Endodermal cell (in vitro differentiated cells): ENCODE measurements around the gene IQGAP1. TPM values are rescaled to one million over a fixed set of nuclear protein-coding genes. Genes with fewer than 3 reads are reported as not detected.

Experiments used
- DNase-seq: peaks from one replicate; pipeline ENCODE4 v3.0.0-alpha.2; 2017
- H3K27ac ChIP-seq: 2 replicates; pipeline ENCODE4 v1.5.1; 2013; ENCODE audit warnings: mild to moderate bottlenecking, low read depth, low read length, moderate library complexity
- H3K27me3 ChIP-seq: 2 replicates; pipeline ENCODE4 v1.6.1; 2013; ENCODE audit warnings: mild to moderate bottlenecking, low read length, moderate library complexity; ENCODE audit not compliant: insufficient read depth, control insufficient read depth, poor library complexity, severe bottlenecking
- H3K36me3 ChIP-seq: 2 replicates; pipeline ENCODE4 v1.7.0; 2013; ENCODE audit warnings: mild to moderate bottlenecking, low read length, moderate library complexity; ENCODE audit not compliant: control insufficient read depth, insufficient read depth
- H3K4me1 ChIP-seq: one replicate; pipeline ENCODE4 v1.7.0; 2013; ENCODE audit warnings: low read length; ENCODE audit not compliant: control insufficient read depth, insufficient read depth
- H3K4me3 ChIP-seq: 2 replicates; pipeline ENCODE4 v1.5.1; 2013; ENCODE audit warnings: mild to moderate bottlenecking, low read length, moderate library complexity
- H3K9ac ChIP-seq: 2 replicates; pipeline ENCODE4 v1.6.1; 2013; ENCODE audit warnings: mild to moderate bottlenecking, low read length, moderate library complexity; ENCODE audit not compliant: poor library complexity, severe bottlenecking; ENCODE audit errors: extremely low read depth
- H3K9me3 ChIP-seq: 2 replicates; pipeline ENCODE4 v1.6.1; 2013; ENCODE audit warnings: mild to moderate bottlenecking, low read length, moderate library complexity; ENCODE audit not compliant: control insufficient read depth
- H3K27ac Mint-ChIP-seq: 2 replicates; pipeline ENCODE4 v1.8.0; 2020; ENCODE audit warnings: mixed read lengths
- H3K27me3 Mint-ChIP-seq: 2 replicates; pipeline ENCODE4 v1.8.0; 2021; ENCODE audit warnings: mild to moderate bottlenecking, mixed read lengths; ENCODE audit not compliant: insufficient read depth
- H3K36me3 Mint-ChIP-seq: 2 replicates; pipeline ENCODE4 v1.8.0; 2020; ENCODE audit warnings: low read depth, mixed read lengths
- H3K4me1 Mint-ChIP-seq: 2 replicates; pipeline ENCODE4 v1.8.0; 2020; ENCODE audit warnings: mixed read lengths
- H3K4me3 Mint-ChIP-seq: 2 replicates; pipeline ENCODE4 v1.8.0; 2020; ENCODE audit warnings: mild to moderate bottlenecking, moderate library complexity, mixed read lengths
- H3K9me3 Mint-ChIP-seq: 2 replicates; pipeline ENCODE4 v1.8.0; 2020; ENCODE audit warnings: mild to moderate bottlenecking, mixed read lengths
- WGBS, 2 experiments: methylation state at CpG; one replicate each; pipeline versions ENCODE4 v1.1.5 to v1.1.7; 2013; ENCODE audit warnings: missing lambda C conversion rate in 2 of 2, mixed read lengths in 1 of 2; ENCODE audit not compliant: insufficient coverage in 1 of 2, insufficient read length in 1 of 2; 5-methylcytosine and 5-hydroxymethylcytosine counted together
- total RNA-seq, 2 donors: library from RNA; stranded (reverse); fragmentation: NEBNext Ultra II Directional in 1 of 2; extraction: Animal tissue kit (Norgen Biotek cat#: 25700) in 1 of 2; gene quantifications; 2 replicates in 1 of 2; 3 replicates in 1 of 2; pipeline ENCODE4 v1.2.1, GENCODE V29; 2021
- TF ChIP-seq, protein P1 (sequence below): fragments of 200-600 bp; sonication (generic); conservative IDR thresholded peaks from 2 replicates; pipeline ENCODE4 v1.5.0; 2021; ENCODE audit warnings: antibody characterized with exemption, mild to moderate bottlenecking

The IQGAP1 gene
- total RNA-seq, 2 donors from 2014 or later = 94.4 to 124 TPM

DNA sequence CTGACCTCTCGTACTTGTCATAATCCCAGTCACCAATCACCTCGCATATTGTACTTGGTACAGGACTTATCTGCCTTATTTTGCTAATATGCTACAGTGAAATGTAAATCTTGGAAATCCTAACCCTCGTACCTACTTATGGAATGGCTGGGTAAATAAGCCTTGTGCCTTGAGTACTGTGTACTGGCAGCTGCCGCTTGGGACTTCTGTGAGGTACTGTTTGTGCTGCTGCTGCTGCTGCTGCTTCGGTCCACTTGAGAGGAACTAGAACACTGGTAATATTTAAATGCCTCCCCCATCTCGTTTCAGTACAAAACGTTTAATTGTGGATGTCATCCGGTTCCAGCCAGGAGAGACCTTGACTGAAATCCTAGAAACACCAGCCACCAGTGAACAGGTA, 99.1 kb downstream of the IQGAP1 start:
- no peaks in the 10 kb centered on the region for H3K27me3 ChIP-seq
- no peak overlapping the region for H3K27ac ChIP-seq
- no peak for DNase-seq
- TF ChIP-seq, protein P1, sequence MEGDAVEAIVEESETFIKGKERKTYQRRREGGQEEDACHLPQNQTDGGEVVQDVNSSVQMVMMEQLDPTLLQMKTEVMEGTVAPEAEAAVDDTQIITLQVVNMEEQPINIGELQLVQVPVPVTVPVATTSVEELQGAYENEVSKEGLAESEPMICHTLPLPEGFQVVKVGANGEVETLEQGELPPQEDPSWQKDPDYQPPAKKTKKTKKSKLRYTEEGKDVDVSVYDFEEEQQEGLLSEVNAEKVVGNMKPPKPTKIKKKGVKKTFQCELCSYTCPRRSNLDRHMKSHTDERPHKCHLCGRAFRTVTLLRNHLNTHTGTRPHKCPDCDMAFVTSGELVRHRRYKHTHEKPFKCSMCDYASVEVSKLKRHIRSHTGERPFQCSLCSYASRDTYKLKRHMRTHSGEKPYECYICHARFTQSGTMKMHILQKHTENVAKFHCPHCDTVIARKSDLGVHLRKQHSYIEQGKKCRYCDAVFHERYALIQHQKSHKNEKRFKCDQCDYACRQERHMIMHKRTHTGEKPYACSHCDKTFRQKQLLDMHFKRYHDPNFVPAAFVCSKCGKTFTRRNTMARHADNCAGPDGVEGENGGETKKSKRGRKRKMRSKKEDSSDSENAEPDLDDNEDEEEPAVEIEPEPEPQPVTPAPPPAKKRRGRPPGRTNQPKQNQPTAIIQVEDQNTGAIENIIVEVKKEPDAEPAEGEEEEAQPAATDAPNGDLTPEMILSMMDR = no peak
- Mint-ChIP-seq H3K36me3 (peaks cover 75% of the 10 kb centered on the region), H3K4me3 (no peak overlapping the region), H3K27ac (no peak overlapping the region), H3K4me1 (no peaks in the 10 kb centered on the region), H3K27me3 (no peaks in the 10 kb centered on the region), H3K9me3 (no peaks in the 10 kb centered on the region)
- no peaks in the 10 kb centered on the region for H3K9me3 ChIP-seq
- peaks cover 97% of the 10 kb centered on the region for H3K36me3 ChIP-seq
- 94 to 96% methylated on average over 6 to 8 of the region's 8 CpGs for WGBS, 2 experiments
- H3K9ac ChIP-seq = no peak overlapping the region
- no peaks in the 10 kb centered on the region for H3K4me1 ChIP-seq
- H3K4me3 ChIP-seq = no peak overlapping the region

DNA sequence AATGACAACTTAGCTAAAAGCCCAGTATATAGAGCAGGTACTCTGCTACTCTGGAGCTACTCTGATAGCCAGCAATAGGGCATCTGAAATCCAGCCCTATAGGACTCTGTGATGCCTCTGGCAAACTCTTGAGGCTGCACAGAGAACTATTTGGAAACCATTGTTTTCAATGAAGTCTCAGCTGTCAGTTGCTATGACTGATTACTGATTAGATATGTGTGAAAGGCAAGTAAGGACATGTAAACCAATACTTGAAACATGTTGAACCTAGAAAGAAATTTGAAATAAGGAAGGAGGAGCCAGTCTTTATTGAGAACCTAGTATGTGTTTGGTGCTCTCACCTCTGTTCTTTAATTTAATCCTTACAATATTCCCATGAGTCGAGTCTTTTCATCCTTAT, 101.5 kb downstream of the IQGAP1 start:
- no peak overlapping the region for H3K4me3 ChIP-seq
- Mint-ChIP-seq H3K9me3 (no peaks in the 10 kb centered on the region), H3K4me3 (no peak overlapping the region), H3K27me3 (no peaks in the 10 kb centered on the region), H3K36me3 (peaks cover 78% of the 10 kb centered on the region), H3K27ac (no peak overlapping the region), H3K4me1 (no peaks in the 10 kb centered on the region)
- H3K27me3 ChIP-seq = no peaks in the 10 kb centered on the region
- WGBS, 2 experiments = 93% methylated on average over 1 of the region's 1 CpG; no CpG with 5 or more reads in 1 of the 2 experiments
- H3K9ac ChIP-seq = no peak overlapping the region
- H3K36me3 ChIP-seq = peaks cover 97% of the 10 kb centered on the region
- no peaks in the 10 kb centered on the region for H3K4me1 ChIP-seq
- no peaks in the 10 kb centered on the region for H3K9me3 ChIP-seq
- no peak for DNase-seq
- TF ChIP-seq, protein P1 = no peak
- no peak overlapping the region for H3K27ac ChIP-seq

DNA sequence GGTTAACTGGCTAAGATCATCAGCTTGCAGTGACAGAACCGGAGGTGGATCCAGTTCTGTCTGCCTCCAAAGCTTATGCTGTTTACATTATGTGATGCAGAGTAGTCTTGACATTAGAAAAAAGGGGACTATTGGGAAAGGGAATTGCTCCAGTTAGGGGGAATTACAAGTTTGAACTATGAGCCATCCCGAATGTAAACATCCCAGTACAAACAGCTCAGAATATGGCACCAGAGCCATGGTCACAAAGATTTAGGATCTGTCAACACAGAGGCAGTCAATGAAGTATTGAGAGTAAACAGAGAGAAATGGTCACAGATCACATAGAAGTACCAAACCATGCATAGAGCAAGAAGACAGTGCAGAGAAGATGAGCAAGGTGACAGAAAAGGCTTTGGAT, 101.9 kb downstream of the IQGAP1 start:
- Mint-ChIP-seq H3K27ac (no peak overlapping the region), H3K4me1 (no peaks in the 10 kb centered on the region), H3K4me3 (no peak overlapping the region), H3K9me3 (no peaks in the 10 kb centered on the region), H3K27me3 (no peaks in the 10 kb centered on the region), H3K36me3 (peaks cover 76% of the 10 kb centered on the region)
- WGBS, 2 experiments = 93 to 98% methylated on average over 2 of the region's 2 CpGs
- Histone ChIP-seq H3K4me1 (no peaks in the 10 kb centered on the region), H3K27ac (no peak overlapping the region), H3K4me3 (no peak overlapping the region), H3K27me3 (no peaks in the 10 kb centered on the region), H3K9ac (no peak overlapping the region), H3K9me3 (no peaks in the 10 kb centered on the region), H3K36me3 (peaks cover 95% of the 10 kb centered on the region)
- TF ChIP-seq, protein P1 = no peak
- no peak for DNase-seq
